GM18498 (cell line): ENCODE measurements around the gene TGFBR3L.
"Not testable (repeated sequence)": the region's sequence is repeated elsewhere in the genome, so short reads cannot be mapped to it uniquely, and the experiment has no call there.

Experiments
- ATAC-seq: cut with Tn5 transposase; IDR thresholded peaks from one replicate; pipeline ENCODE4 v1.9.1; 2021; ENCODE audit warnings: mild to moderate bottlenecking, moderate library complexity; ENCODE audit not compliant: unreplicated experiment

The TGFBR3L gene

DNA sequence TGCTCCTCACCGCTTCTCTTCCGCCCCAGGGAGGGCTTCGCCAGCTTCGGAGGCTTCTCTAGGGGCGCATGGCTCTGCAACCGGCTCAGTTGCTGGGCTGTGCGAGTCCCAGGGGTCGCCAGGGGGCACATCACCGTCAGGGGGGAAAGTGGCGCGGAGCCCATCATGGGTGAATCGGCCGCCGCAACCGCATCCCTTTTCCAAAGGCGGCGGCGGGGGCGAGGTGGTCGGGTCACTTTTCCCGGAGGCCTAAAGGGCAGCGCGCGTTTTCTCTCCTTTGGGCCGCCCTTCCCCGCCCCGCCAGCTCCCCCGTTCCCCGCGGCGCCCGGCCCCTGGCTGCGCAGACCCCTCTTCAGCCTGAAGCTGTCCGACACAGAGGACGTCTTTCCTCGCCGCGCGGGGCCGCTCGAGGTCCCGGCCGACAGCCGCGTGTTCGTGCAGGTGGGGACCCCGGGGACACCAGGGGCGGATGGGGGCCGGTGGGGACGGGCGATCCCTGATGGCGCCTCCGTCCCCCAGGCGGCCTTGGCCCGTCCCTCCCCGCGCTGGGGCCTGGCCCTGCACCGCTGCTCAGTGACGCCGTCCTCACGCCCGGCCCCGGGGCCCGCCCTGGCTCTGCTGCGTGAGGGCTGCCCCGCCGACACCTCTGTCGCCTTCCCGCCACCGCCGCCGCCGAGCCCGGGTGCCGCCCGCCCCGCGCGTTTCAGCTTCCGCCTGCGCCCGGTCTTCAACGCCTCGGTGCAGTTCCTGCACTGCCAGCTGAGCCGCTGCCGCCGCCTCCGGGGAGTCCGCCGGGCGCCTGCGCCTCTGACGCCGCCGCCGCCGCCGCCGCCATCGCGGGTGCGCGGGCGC, 1.7 kb downstream of the TGFBR3L start:
- ATAC-seq, result no peak

DNA sequence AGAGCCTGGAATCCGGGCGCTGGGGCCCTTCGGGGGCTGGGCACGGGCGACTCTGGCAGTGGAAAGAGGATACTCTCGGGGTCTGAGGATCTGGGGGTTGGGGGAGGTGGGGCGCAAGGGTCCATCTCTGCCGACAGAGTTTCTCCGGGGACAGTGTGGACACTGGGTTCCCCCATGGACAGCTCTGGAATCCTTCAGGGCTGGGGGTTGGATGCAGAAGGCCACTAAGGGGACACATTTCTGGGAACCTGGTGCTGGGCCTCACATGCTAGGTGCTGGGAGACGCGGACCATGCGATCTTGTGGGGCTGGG, 2.3 kb downstream of the TGFBR3L start:
- ATAC-seq, result no peak

GRCh38 chr19:7917267-7918061, 2.8 kb downstream of the TGFBR3L start:
- ATAC-seq, result no peak

DNA sequence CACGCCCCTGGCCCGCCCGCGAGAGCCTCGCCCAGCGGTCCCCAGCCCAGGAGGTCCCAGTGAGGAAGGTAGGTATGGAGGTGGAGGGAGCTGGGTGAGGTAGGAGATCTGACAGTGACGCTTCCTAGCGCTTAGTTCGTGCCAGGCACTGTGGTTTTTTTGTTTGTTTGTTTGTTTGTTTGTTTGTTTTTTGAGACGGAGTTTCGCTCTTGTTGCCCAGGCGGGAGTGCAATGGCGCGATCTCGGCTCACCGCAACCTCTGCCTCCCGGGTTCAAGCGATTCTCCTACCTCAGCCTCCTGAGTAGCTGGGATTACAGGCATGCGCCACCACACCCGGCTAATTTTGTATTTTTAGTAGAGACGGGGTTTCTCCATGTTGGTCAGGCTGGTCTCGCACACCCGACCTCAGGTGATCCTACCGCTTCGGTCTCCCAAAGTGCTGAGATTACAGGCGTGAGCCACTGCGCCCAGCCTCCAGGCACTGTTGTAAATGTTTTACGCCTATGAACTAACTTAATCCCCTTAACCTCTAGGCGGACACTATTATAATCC, 3.5 kb downstream of the TGFBR3L start:
- not testable (repeated sequence) for ATAC-seq

GRCh38 chr19:7918615-7919421, 4.2 kb downstream of the TGFBR3L start:
- no peak for ATAC-seq

- ATAC-seq, result peak; percentile 70
Measured at GRCh38 chr19:7919610-7920518, 5.2 kb downstream of the TGFBR3L start, which contains the start of gene SNAPC2. TSS of gene SNAPC2 (plus strand) at chr19:7920338. CDS start at chr19:7920367, 29 bp downstream.

- peak; percentile 46 for ATAC-seq
Measured at GRCh38 chr19:7920519-7921301, 6.1 kb downstream of the TGFBR3L start.

- ATAC-seq, result no peak
Measured at GRCh38 chr19:7921302-7921966, 6.8 kb downstream of the TGFBR3L start.

GRCh38 chr19:7921967-7922835, 7.6 kb downstream of the TGFBR3L start:
- ATAC-seq, result no peak

DNA sequence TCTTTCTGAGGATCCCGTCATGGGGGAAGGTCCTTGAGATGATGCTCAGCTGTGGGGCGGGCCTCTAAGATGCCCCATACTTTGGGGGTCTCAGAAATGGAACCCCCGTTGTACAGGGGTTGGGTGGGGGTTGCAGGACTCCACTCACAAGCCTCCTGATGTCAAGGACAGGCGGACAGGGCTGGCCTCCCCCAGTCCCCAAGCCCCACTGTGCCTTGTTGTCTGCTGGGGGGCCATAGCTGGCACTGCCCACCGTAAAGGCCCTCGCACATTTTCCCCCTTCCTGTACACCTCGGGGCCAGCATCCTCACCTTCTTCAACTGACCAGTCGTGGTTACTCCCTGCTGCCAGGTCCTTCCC, 8.2 kb downstream of the TGFBR3L start:
- ATAC-seq, result no peak

DNA sequence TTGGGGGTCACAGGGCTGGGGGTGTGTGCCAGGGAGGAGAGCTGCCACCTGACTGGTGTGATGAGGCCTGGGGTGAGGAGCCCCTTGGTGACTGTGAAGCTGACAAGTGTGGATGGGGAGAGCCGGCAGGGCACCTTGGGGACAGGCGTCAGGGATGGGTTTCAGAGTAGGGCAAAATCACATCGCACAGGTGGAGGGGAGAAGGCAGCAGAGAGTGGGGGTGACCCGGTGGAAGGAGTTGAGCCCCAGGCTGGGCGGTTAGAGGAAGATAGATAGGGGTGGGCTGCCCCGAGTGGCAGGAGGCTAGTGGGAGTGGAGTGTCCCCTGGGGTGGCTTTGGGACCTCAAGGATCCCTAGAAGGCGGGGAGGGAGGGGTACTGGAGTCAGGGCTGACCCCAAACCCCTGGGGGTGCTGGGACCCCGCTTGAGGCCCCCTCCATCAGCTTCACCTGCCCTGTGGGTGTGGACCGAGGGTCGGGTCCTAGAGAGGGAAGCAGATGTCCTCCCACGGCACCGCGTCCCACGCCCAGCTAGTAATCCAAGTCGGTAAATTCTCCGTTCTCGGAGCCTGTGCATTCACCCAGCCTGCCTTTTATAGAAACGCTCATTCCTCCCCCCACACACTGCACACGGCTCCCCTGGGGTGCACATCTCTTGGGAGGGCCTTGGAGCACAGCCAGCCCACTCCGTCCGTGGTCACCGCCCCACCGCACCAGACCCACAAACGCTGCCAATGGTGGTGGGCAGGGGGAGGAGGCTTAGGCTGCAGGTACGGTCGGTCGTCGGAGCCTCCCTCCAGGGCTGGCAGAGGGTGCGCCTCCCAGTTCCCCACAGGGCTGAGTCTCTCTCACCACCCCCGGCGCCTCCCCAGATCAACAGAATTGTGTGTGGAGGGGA, 8.9 kb downstream of the TGFBR3L start:
- ATAC-seq, result no peak

GRCh38 chr19:7924241-7924640, 9.6 kb downstream of the TGFBR3L start:
- ATAC-seq, result no peak

- ATAC-seq, result no peak
Measured at GRCh38 chr19:7924651-7925170, 10.1 kb downstream of the TGFBR3L start.

GRCh38 chr19:7925171-7925851, 10.7 kb downstream of the TGFBR3L start:
- no peak for ATAC-seq

DNA sequence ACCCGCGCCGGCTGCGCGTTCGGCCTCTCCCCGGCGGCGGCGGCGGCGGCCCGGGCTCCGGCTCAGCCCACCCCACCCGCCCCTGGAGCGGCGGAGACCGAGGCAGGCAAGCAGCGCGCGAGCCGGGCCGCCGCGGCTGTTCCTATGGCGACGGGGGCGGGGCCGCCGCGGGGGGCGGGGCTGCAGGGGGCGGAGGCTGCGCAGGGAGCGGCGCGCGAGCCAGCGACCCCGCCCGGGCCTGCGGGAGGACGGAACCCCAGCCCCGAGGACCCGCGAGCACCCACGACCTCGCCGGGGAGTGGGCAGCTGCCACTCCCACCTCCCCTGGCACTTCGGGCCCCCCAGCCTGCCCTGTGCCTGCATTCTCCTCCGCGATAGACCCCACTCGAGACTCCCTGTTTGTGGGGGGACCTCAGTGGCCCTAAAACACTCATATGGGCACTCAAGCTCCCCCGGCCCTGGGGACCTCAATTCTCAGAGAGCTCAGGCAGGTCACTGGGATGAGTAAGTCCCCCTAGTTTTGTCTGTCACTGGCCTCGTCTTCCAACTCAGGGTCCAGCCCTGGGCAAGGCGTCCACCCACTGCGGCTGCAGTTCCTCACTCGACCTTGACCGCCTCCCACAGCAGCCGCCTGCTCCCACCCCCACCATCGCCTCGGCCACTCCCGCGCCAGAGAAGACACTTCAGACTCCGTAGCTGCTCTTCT, 11.5 kb downstream of the TGFBR3L start, which contains the start of gene CTXN1:
CTXN1 (minus strand) TSS at position 115 of the 706 bp plus-strand sequence. CDS start 597 bp downstream, outside the sequence.
- ATAC-seq, result no peak
